ACC112 (cell line): ENCODE data around the gene BRICD5.
"Not testable (repeated sequence)": the region's sequence is repeated elsewhere in the genome, so short reads cannot be mapped to it uniquely, and the experiment has no call there.

Experiments used
- H2AFZ ChIP-seq: fragments of 200-600 bp; sonication (generic); one replicate; pipeline ENCODE4 v1.6.0; 2017; ENCODE audit warnings: antibody characterized with exemption, low read length; ENCODE audit not compliant: unreplicated experiment
- H3K27ac ChIP-seq: fragments of 200-600 bp; sonication (generic); 2 replicates; pipeline ENCODE4 v1.5.1; 2014; ENCODE audit warnings: low read depth, mild to moderate bottlenecking, antibody characterized with exemption, low read length, moderate library complexity
- H3K27me3 ChIP-seq: fragments of 200-600 bp; sonication (generic); 2 replicates; pipeline ENCODE4 v1.6.1; 2014; ENCODE audit warnings: mild to moderate bottlenecking, antibody characterized with exemption, low read length, moderate library complexity, mixed read lengths; ENCODE audit not compliant: insufficient read depth
- H3K36me3 ChIP-seq: fragments of 200-600 bp; sonication (generic); 2 replicates; pipeline ENCODE4 v1.6.1; 2016; ENCODE audit warnings: mild to moderate bottlenecking, antibody characterized with exemption, low read length, moderate library complexity, mixed read lengths; ENCODE audit not compliant: insufficient read depth
- H3K4me1 ChIP-seq: fragments of 200-600 bp; sonication (generic); one replicate; pipeline ENCODE4 v1.6.1; 2016; ENCODE audit warnings: low read length, mixed read lengths; ENCODE audit not compliant: insufficient read depth, unreplicated experiment, control insufficient read depth
- H3K4me3 ChIP-seq: fragments of 200-600 bp; sonication (generic); 2 replicates; pipeline ENCODE4 v1.5.1; 2014; ENCODE audit warnings: mild to moderate bottlenecking, low read depth, low read length
- H3K79me2 ChIP-seq: fragments of 200-600 bp; sonication (generic); one replicate; pipeline ENCODE4 v1.6.0; 2016; ENCODE audit warnings: low read length; ENCODE audit not compliant: control insufficient read depth, unreplicated experiment, insufficient read depth

BRICD5 gene

GRCh38 chr16:2246301-2246885, 35.7 kb upstream of the BRICD5 start:
- H3K79me2 ChIP-seq: peaks cover 11% of the 10 kb centered on the region
- H3K27ac ChIP-seq: no peak overlapping the region
- H3K4me3 ChIP-seq: no peak overlapping the region
- H3K36me3 ChIP-seq: peaks cover 11% of the 10 kb centered on the region; the same call in 1 of the 2 replicates
- H3K27me3 ChIP-seq: no peaks in the 10 kb centered on the region
- peaks cover 4% of the 10 kb centered on the region for H3K4me1 ChIP-seq
- no peak overlapping the region for H2AFZ ChIP-seq

GRCh38 chr16:2244926-2245795, 34.5 kb upstream of the BRICD5 start:
- Histone ChIP-seq H2AFZ (no peak overlapping the region), H3K27me3 (no peaks in the 10 kb centered on the region), H3K4me3 (no peak overlapping the region), H3K79me2 (peaks cover 7% of the 10 kb centered on the region), H3K36me3 (peaks cover 11% of the 10 kb centered on the region; the same call in 1 of the 2 replicates), H3K27ac (no peak overlapping the region), H3K4me1 (peaks cover 1% of the 10 kb centered on the region)

- peaks cover 4% of the 10 kb centered on the region for H3K79me2 ChIP-seq
- H3K27me3 ChIP-seq: no peaks in the 10 kb centered on the region
- no peak overlapping the region for H3K4me3 ChIP-seq
- peaks cover 11% of the 10 kb centered on the region; the same call in 1 of the 2 replicates for H3K36me3 ChIP-seq
- no peak overlapping the region for H2AFZ ChIP-seq
- H3K4me1 ChIP-seq: no peaks in the 10 kb centered on the region
- H3K27ac ChIP-seq: no peak overlapping the region
These were observed 33.6 kb upstream of the BRICD5 start for GRCh38 chr16:2244301-2244700.

- Histone ChIP-seq H2AFZ (no peak overlapping the region), H3K4me1 (no peaks in the 10 kb centered on the region), H3K79me2 (peaks cover 2% of the 10 kb centered on the region), H3K27me3 (no peaks in the 10 kb centered on the region), H3K36me3 (peaks cover 11% of the 10 kb centered on the region; the same call in 1 of the 2 replicates), H3K27ac (no peak overlapping the region), H3K4me3 (no peak overlapping the region)
These were observed 33.1 kb upstream of the BRICD5 start for GRCh38 chr16:2243781-2244180.

- no peak overlapping the region for H2AFZ ChIP-seq
- no peak overlapping the region for H3K4me3 ChIP-seq
- H3K4me1 ChIP-seq: no peaks in the 10 kb centered on the region
- no peaks in the 10 kb centered on the region for H3K79me2 ChIP-seq
- no peaks in the 10 kb centered on the region for H3K27me3 ChIP-seq
- no peak overlapping the region for H3K27ac ChIP-seq
- H3K36me3 ChIP-seq: peaks cover 11% of the 10 kb centered on the region; the same call in 1 of the 2 replicates
These were observed 32.4 kb upstream of the BRICD5 start for GRCh38 chr16:2243031-2243528.

- H3K27me3 ChIP-seq: no peaks in the 10 kb centered on the region
- H3K36me3 ChIP-seq: peaks cover 11% of the 10 kb centered on the region; the same call in 1 of the 2 replicates
- no peaks in the 10 kb centered on the region for H3K4me1 ChIP-seq
- H3K79me2 ChIP-seq: no peaks in the 10 kb centered on the region
- H2AFZ ChIP-seq: no peak overlapping the region
- no peak overlapping the region for H3K27ac ChIP-seq
- H3K4me3 ChIP-seq: no peak overlapping the region
These were observed 31.9 kb upstream of the BRICD5 start for GRCh38 chr16:2242598-2242997.

- H3K36me3 ChIP-seq, H3K27me3 ChIP-seq, H3K4me1 ChIP-seq, H2AFZ ChIP-seq, H3K4me3 ChIP-seq, H3K79me2 ChIP-seq, H3K27ac ChIP-seq: not testable (repeated sequence)
These were observed 29.7 kb upstream of the BRICD5 start for GRCh38 chr16:2240331-2240730.

- H3K36me3 ChIP-seq: peaks cover 4% of the 10 kb centered on the region; the same call in 1 of the 2 replicates
- peaks cover 3% of the 10 kb centered on the region for H3K4me1 ChIP-seq
- H3K27me3 ChIP-seq: no peaks in the 10 kb centered on the region
- no peak overlapping the region for H3K4me3 ChIP-seq
- H2AFZ ChIP-seq: no peak overlapping the region
- H3K27ac ChIP-seq: no peak overlapping the region
- H3K79me2 ChIP-seq: no peaks in the 10 kb centered on the region
These were observed 28.4 kb upstream of the BRICD5 start for GRCh38 chr16:2238838-2239675.

GRCh38 chr16:2238150-2238837, 27.6 kb upstream of the BRICD5 start:
- H3K4me1 ChIP-seq: peaks cover 3% of the 10 kb centered on the region
- H3K79me2 ChIP-seq: no peaks in the 10 kb centered on the region
- H3K27ac ChIP-seq: no peak overlapping the region
- peaks cover 7% of the 10 kb centered on the region; the same call in 1 of the 2 replicates for H3K36me3 ChIP-seq
- H2AFZ ChIP-seq: no peak overlapping the region
- H3K27me3 ChIP-seq: no peaks in the 10 kb centered on the region
- no peak overlapping the region for H3K4me3 ChIP-seq
